Head of caudate nucleus (tissue), 42 donors: ENCODE measurements around the gene CDH4.
A peak's percentile ranks its signal among the peaks of the same experiment; 100 is the strongest.

ENCODE experiments used
- DNase-seq, 42 donors: peaks; one replicate each; pipeline versions ENCODE4 v3.0.0 to v3.0.0-alpha.2; 2020 to 2021; ENCODE audit warnings: mixed read lengths in 7 of 42
- intact Hi-C: fragments of 100-400 bp; cut with DNase I; formaldehyde crosslinking; loops from one replicate; pipeline ENCODE4 v1.15.0; 2022

Gene CDH4

GRCh38 chr20:61543931-61544745 is 292.1 kb downstream of the CDH4 start:
- DNase-seq, result no peak
- intact Hi-C loops, result no loop called here

DNA sequence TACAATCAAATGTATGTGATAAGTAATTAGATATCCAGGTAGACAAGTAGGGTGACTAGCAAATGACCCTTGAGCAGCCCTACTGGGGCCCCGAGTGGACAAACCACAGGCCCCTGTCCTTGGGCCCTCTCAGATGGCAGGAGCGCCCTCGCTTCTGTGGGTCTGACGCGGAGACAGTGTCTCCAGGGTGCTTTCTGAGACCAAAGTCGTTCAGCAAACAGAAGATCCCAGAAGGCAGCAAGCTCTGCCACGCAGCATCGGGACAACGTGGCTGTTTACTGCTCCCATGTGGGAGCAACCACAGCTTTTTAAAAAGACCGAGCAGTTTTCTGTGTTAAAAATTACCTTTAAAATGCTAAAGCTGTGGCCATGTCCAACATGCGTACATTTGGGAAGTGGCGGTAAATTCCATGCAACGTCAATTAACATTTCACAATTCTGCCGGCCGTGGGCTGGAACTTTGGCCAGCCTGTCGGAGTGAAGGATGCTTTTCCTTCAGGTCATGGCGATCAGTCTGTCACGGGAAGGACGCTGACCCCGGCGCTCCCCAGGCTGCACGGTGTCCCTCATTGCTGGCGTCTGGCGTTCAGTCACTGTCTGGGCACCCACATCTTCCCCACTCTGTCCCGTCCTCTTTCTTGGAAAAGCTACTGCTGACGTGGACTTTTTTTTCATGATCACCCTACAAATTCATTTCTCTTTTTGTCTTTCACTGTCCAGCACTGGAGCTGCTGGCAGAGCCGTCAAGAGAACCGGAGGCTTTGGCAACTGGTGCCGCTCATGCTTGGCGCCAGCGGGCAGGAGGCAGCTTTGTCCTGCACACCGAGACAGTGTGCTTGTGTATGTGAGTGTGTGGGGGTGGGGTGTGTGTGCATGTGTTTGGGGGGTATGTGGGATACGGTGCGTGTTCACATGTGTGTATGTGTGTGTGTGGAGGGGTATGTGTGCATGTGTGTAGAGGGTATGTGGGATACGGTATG is 293.1 kb downstream of the CDH4 start:
- intact Hi-C loops, result no loop called here
- DNase-seq, result peak in 4 of 42 donors; percentile 14 to 48 (median 22)

GRCh38 chr20:61546641-61547040 is 294.6 kb downstream of the CDH4 start:
- no peak for DNase-seq
- intact Hi-C loops, result no loop called here

DNA sequence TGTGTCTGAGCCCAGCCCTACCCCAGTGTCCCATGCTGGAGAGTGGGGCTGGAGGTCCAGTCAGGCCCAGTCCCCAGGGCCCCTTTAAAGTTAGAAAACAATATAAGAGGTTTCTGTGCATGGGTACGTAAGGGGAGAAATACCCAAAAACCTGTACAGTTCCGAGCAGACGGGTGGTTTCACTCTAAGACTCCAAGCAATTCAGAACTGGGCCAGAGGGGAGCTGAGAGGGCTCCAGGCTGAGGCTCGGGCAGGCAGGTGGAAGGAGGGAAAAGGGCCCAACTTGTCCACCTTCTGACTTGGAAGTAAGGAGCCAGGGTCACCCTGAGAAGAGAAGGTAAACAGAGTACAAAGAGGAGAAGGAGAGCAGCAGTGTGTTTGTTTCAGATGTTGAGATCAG is 296.0 kb downstream of the CDH4 start:
- intact Hi-C loops, result no loop called here

GRCh38 chr20:61549865-61550264 is 297.8 kb downstream of the CDH4 start:
- intact Hi-C loops, result no loop called here
- no peak for DNase-seq

More for the DNA sequence above, 296.0 kb downstream of the CDH4 start:
- no peak for DNase-seq

GRCh38 chr20:61551401-61551800 is 299.3 kb downstream of the CDH4 start:
- intact Hi-C loops, result no loop called here
- DNase-seq, result no peak

DNA sequence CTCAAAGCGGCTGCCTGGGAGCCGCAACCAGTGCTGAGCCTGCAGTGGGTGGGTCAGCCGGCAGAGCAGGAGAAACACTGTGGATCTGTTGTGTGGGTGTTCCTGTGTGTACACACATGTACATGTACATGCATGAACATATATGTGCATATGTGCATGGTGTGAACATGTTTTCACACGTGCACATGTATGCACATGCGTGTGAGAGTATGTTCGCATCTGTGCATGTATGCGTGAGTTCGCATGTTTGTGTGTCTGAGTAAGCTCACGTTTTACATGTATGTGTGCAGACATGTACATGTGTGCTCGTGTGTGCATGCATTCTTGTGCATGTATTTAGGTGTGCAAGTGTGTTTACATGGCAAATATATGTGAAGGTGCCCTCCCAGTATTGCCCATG is 302.6 kb downstream of the CDH4 start:
- intact Hi-C loops, result no loop called here
- DNase-seq, result no peak

DNA sequence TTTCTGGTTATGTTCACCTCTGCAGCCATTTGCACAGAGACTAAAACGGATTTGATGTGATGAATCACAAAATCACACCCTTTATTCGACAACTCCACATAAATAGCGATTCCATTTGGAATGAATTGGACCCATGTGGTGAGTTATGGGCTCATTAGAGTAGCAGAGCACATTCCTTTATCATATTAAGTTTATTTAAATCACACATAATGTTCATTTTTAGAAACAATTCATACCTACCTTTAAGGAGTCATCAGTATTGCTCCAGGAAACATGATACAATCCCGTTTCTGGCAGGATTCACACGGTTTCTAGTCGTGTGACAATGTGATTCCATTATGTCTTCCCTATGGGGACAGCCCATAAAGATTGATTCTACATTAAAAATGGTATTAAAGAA is 303.5 kb downstream of the CDH4 start:
- no peak for DNase-seq
- intact Hi-C loops, result no loop called here

- intact Hi-C loops, result no loop called here
- no peak for DNase-seq
These were observed 304.1 kb downstream of the CDH4 start for GRCh38 chr20:61556111-61556510.

- intact Hi-C loops, result no loop called here
- DNase-seq, result no peak
These were observed 304.6 kb downstream of the CDH4 start for GRCh38 chr20:61556673-61557072.

DNA sequence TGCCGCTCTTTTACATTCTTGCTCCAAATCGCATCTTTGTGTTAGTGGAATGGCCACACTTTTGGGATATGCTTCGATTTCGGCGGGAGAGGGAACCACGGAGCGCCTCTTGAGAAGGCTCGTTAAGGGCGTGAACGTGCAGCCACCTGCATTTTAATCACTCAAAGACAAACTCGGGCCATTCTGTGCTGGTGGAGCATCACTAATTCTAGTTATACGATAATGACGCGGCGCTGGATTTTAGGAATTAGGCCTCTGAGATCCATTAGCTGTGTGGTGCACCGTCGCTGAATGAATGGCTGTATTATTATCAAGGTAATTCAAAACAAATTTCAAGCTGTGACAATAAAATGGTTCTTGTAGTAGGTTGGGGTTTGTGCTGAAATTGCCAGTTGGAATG is 305.6 kb downstream of the CDH4 start:
- DNase-seq, result no peak
- intact Hi-C loops, result no loop called here

GRCh38 chr20:61558726-61559125 is 306.7 kb downstream of the CDH4 start:
- intact Hi-C loops, result no loop called here
- no peak for DNase-seq

DNA sequence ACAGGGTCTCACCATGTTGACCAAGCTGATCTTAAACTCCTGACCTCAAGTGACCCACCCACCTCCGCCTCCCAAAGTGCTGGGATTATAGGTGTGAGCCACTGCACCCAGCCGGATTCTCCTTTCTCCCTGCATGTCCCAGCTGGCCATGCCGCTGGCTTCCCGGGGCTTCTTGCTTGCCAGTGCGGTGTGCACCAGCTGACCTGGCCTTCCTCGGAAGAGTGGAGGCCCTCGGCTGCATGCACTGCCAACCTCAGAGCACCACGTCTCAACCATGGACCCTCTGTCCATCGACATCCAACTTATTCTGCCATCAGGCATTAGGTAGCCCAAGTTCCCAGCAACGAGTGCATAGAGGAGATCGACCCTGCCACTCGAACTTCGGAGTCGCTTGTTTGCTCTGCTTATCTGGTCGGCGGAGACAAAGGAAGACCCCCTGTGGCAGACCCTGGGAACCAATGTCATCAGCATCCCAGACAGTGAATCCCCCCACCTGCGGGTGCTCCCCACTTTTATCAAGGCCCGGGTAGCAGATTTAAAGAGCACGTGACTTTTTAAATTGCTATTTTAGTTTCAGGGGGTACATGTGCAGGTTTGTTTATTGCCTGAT is 307.8 kb downstream of the CDH4 start:
- intact Hi-C loops, result no loop called here
- no peak for DNase-seq

- DNase-seq, result no peak
- intact Hi-C loops, result no loop called here
These were observed 308.3 kb downstream of the CDH4 start for GRCh38 chr20:61560361-61560853.

- intact Hi-C loops, result no loop called here
These were observed 309.2 kb downstream of the CDH4 start for GRCh38 chr20:61561111-61561830.

GRCh38 chr20:61562491-61562890 is 310.4 kb downstream of the CDH4 start:
- intact Hi-C loops, result no loop called here
- no peak for DNase-seq

More at GRCh38 chr20:61561111-61561830, 309.2 kb downstream of the CDH4 start:
- DNase-seq, result no peak

DNA sequence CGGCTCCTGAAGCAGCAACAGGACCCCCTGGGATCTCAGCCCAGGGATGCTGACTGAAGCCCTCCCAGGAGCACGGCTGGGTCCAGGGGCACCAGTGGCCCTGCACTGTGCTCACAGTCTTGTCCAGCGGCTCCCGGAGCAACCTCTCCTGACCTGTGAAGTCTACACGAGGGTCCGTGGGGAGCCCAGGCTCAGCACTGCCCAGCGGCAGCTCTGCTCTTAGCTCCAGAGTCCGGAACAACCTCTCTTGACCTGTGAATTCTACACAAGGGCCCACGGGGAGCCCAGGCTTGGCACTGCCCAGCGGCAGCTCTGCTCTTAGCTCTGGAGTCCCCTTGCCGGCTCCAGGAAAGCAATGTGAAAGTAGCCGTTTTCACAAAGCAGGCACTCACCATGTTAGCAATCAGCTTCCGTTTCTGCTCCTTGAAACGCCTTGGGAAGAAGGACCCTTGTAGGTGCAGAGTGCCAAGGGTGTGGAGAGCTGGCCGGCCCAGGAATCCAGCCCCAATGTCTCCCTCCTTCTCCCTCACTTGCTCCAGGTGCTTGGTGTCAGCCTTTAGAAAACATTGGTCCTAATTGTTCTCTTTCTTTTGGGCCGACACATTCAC is 310.9 kb downstream of the CDH4 start:
- intact Hi-C loops, result no loop called here
- DNase-seq, result no peak

DNA sequence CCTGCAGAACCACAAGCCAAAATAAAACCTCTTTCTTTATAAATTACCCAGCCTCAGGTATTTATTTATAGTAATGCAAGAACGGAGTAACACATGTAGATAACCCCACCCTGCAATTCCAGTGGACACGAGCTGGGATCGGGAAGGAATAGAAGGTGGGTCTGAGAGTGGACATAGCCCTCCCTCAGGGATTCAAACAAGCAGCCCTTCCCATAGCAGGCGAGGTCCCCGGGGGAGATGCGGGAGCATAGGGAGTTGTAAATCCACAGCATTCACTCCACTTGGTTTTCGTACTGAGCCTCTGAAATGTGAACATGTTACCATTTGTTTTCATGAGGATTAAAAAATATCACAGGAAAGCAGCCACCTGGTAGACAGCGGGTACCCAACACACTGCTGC is 312.6 kb downstream of the CDH4 start:
- no peak for DNase-seq
- intact Hi-C loops, result no loop called here

GRCh38 chr20:61565791-61566190 is 313.7 kb downstream of the CDH4 start:
- intact Hi-C loops, result no loop called here
- DNase-seq, result no peak
